HEK293 (cell line): ENCODE data around the gene HMG20A.

Source experiments
- BCL11B ChIP-seq: fragments of 450-650 bp; formaldehyde crosslinking; IDR thresholded peaks from 2 replicates; pipeline ENCODE4 v1.5.1; 2016; ENCODE audit warnings: low read depth, missing biosample characterization, missing genetic modification characterization
- BCL6B ChIP-seq: fragments of 450-650 bp; formaldehyde crosslinking; IDR thresholded peaks from 2 replicates; pipeline ENCODE4 v1.5.1; 2017; ENCODE audit warnings: missing biosample characterization, missing genetic modification characterization
- GLIS1 ChIP-seq: fragments of 450-650 bp; formaldehyde crosslinking; IDR thresholded peaks from 2 replicates; pipeline ENCODE4 v1.5.1; 2016; ENCODE audit warnings: missing biosample characterization, missing genetic modification characterization
- KLF10 ChIP-seq: fragments of 450-650 bp; IDR thresholded peaks from 2 replicates; pipeline ENCODE4 v1.5.1; 2018; ENCODE audit warnings: missing biosample characterization, mild to moderate bottlenecking, missing genetic modification characterization
- PATZ1 ChIP-seq: fragments of 450-650 bp; formaldehyde crosslinking; IDR thresholded peaks from 2 replicates; pipeline ENCODE4 v1.5.1; 2016; ENCODE audit warnings: missing biosample characterization, missing genetic modification characterization
- PRDM1 ChIP-seq: fragments of 450-650 bp; formaldehyde crosslinking; IDR thresholded peaks from 2 replicates; pipeline ENCODE4; 2016; ENCODE audit warnings: missing biosample characterization, missing genetic modification characterization
- REPIN1 ChIP-seq: fragments of 450-650 bp; formaldehyde crosslinking; IDR thresholded peaks from 2 replicates; pipeline ENCODE4 v1.5.1; 2017; ENCODE audit warnings: missing biosample characterization, missing genetic modification characterization, low read depth
- SCRT2 ChIP-seq: fragments of 450-650 bp; formaldehyde crosslinking; IDR thresholded peaks from 2 replicates; pipeline ENCODE4 v1.5.1; 2016; ENCODE audit warnings: missing biosample characterization, missing genetic modification characterization
- SP7 ChIP-seq: fragments of 450-650 bp; formaldehyde crosslinking; IDR thresholded peaks from 2 replicates; pipeline ENCODE4 v1.5.1; 2016; ENCODE audit warnings: missing biosample characterization, missing genetic modification characterization
- YY2 ChIP-seq: fragments of 450-650 bp; formaldehyde crosslinking; IDR thresholded peaks from 2 replicates; pipeline ENCODE4 v1.5.1; 2016; ENCODE audit warnings: missing biosample characterization, missing genetic modification characterization
- ZBTB10 ChIP-seq: fragments of 450-650 bp; formaldehyde crosslinking; IDR thresholded peaks from 2 replicates; pipeline ENCODE4 v1.5.1; 2016; ENCODE audit warnings: missing biosample characterization, missing genetic modification characterization
- ZBTB17 ChIP-seq: fragments of 450-650 bp; formaldehyde crosslinking; IDR thresholded peaks from 2 replicates; pipeline ENCODE4 v1.5.1; 2016; ENCODE audit warnings: missing biosample characterization, missing genetic modification characterization
- ZBTB48 ChIP-seq: fragments of 450-650 bp; formaldehyde crosslinking; IDR thresholded peaks from 2 replicates; pipeline ENCODE4 v1.5.1; 2016; ENCODE audit warnings: missing biosample characterization, missing genetic modification characterization
- ZFP69B ChIP-seq: fragments of 450-650 bp; formaldehyde crosslinking; IDR thresholded peaks from 2 replicates; pipeline ENCODE4 v1.5.1; 2016; ENCODE audit warnings: missing biosample characterization, missing genetic modification characterization
- ZNF146 ChIP-seq: fragments of 450-650 bp; formaldehyde crosslinking; IDR thresholded peaks from 2 replicates; pipeline ENCODE4 v1.5.1; 2016; ENCODE audit warnings: missing biosample characterization, missing genetic modification characterization
- ZNF169 ChIP-seq: fragments of 450-650 bp; formaldehyde crosslinking; IDR thresholded peaks from 2 replicates; pipeline ENCODE4 v1.5.1; 2016; ENCODE audit warnings: missing biosample characterization, missing genetic modification characterization
- ZNF18 ChIP-seq: fragments of 450-650 bp; formaldehyde crosslinking; IDR thresholded peaks from 2 replicates; pipeline ENCODE4 v1.5.1; 2016; ENCODE audit warnings: missing biosample characterization, missing genetic modification characterization
- ZNF221 ChIP-seq: fragments of 450-650 bp; formaldehyde crosslinking; IDR thresholded peaks from 2 replicates; pipeline ENCODE4 v1.5.1; 2017; ENCODE audit warnings: missing biosample characterization, missing genetic modification characterization, borderline replicate concordance
- ZNF302 ChIP-seq: fragments of 450-650 bp; formaldehyde crosslinking; IDR thresholded peaks from 2 replicates; pipeline ENCODE4 v1.5.1; 2016; ENCODE audit warnings: missing biosample characterization, missing genetic modification characterization, low read depth
- ZNF561 ChIP-seq: fragments of 450-650 bp; IDR thresholded peaks from 2 replicates; pipeline ENCODE4 v1.5.1; 2018; ENCODE audit warnings: missing biosample characterization, missing genetic modification characterization, borderline replicate concordance
- ZNF580 ChIP-seq: fragments of 450-650 bp; formaldehyde crosslinking; IDR thresholded peaks from 2 replicates; pipeline ENCODE4 v1.5.1; 2016; ENCODE audit warnings: missing biosample characterization, missing genetic modification characterization
- ZNF623 ChIP-seq: fragments of 450-650 bp; formaldehyde crosslinking; IDR thresholded peaks from 2 replicates; pipeline ENCODE4 v1.5.1; 2016; ENCODE audit warnings: missing biosample characterization, missing genetic modification characterization
- ZNF626 ChIP-seq: fragments of 450-650 bp; sonication (Bioruptor Pico); formaldehyde crosslinking; IDR thresholded peaks from 2 replicates; pipeline ENCODE4 v1.5.1; 2018; ENCODE audit warnings: missing biosample characterization, missing genetic modification characterization, inconsistent platforms
- ZNF843 ChIP-seq: fragments of 450-650 bp; formaldehyde crosslinking; IDR thresholded peaks from 2 replicates; pipeline ENCODE4 v1.5.1; 2016; ENCODE audit warnings: missing biosample characterization, missing genetic modification characterization
- TF ChIP-seq, protein P1 (sequence below): fragments of 450-650 bp; formaldehyde crosslinking; conservative IDR thresholded peaks from 2 replicates; pipeline ENCODE4 v1.5.1; 2016; ENCODE audit warnings: low read depth, missing biosample characterization, missing genetic modification characterization
- TF ChIP-seq, protein P2 (sequence below): fragments of 450-650 bp; formaldehyde crosslinking; IDR thresholded peaks from 2 replicates; pipeline ENCODE4 v1.5.1; 2017; ENCODE audit warnings: missing biosample characterization, mild to moderate bottlenecking, missing genetic modification characterization, moderate library complexity

The HMG20A gene

GRCh38 chr15:77420610-77421369, at the start of gene HMG20A (continued):
- TF ChIP-seq ZNF169 (tag by site-specific recombination) (no peak), SCRT2 (tag by site-specific recombination) (0 out of 2 replicates have a peak, but pooled peaks have one; percentile 29), GLIS1 (tag by site-specific recombination) (peak; percentile 53), PATZ1 (tag by site-specific recombination) (peak; percentile 99), ZNF18 (tag by site-specific recombination) (peak; percentile 49; the same call in 1 of the 2 replicates), KLF10 (tag by site-specific recombination) (peak; percentile 50; the same call in 1 of the 2 replicates), YY2 (tag by site-specific recombination) (peak; percentile 70), ZNF626 (tag by site-specific recombination) (0 out of 2 replicates have a peak, but pooled peaks have one; percentile 81), ZBTB17 (peak; percentile 98), ZBTB48 (peak; percentile 86), ZNF623 (tag by site-specific recombination) (no peak), BCL6B (tag by site-specific recombination) (no peak), ZBTB10 (peak; percentile 97), ZNF561 (tag by site-specific recombination) (peak; percentile 88), ZNF843 (tag by site-specific recombination) (peak; percentile 66), PRDM1 (tag by site-specific recombination) (peak; percentile 92), ZNF302 (tag by site-specific recombination) (peak; percentile 53; the same call in 1 of the 2 replicates), ZNF221 (tag by site-specific recombination) (no peak), REPIN1 (tag by site-specific recombination) (0 out of 2 replicates have a peak, but pooled peaks have one; percentile 39), BCL11B (tag by site-specific recombination) (no peak; the same call in 1 of the 2 replicates), ZNF146 (tag by site-specific recombination) (peak; percentile 83), ZFP69B (tag by site-specific recombination) (peak; percentile 89), SP7 (tag by site-specific recombination) (peak; percentile 95), ZNF580 (peak; percentile 96)
- TF ChIP-seq, protein P1, sequence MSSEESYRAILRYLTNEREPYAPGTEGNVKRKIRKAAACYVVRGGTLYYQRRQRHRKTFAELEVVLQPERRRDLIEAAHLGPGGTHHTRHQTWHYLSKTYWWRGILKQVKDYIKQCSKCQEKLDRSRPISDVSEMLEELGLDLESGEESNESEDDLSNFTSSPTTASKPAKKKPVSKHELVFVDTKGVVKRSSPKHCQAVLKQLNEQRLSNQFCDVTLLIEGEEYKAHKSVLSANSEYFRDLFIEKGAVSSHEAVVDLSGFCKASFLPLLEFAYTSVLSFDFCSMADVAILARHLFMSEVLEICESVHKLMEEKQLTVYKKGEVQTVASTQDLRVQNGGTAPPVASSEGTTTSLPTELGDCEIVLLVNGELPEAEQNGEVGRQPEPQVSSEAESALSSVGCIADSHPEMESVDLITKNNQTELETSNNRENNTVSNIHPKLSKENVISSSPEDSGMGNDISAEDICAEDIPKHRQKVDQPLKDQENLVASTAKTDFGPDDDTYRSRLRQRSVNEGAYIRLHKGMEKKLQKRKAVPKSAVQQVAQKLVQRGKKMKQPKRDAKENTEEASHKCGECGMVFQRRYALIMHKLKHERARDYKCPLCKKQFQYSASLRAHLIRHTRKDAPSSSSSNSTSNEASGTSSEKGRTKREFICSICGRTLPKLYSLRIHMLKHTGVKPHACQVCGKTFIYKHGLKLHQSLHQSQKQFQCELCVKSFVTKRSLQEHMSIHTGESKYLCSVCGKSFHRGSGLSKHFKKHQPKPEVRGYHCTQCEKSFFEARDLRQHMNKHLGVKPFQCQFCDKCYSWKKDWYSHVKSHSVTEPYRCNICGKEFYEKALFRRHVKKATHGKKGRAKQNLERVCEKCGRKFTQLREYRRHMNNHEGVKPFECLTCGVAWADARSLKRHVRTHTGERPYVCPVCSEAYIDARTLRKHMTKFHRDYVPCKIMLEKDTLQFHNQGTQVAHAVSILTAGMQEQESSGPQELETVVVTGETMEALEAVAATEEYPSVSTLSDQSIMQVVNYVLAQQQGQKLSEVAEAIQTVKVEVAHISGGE (tag by site-specific recombination) = peak; percentile 90
- TF ChIP-seq, protein P2, sequence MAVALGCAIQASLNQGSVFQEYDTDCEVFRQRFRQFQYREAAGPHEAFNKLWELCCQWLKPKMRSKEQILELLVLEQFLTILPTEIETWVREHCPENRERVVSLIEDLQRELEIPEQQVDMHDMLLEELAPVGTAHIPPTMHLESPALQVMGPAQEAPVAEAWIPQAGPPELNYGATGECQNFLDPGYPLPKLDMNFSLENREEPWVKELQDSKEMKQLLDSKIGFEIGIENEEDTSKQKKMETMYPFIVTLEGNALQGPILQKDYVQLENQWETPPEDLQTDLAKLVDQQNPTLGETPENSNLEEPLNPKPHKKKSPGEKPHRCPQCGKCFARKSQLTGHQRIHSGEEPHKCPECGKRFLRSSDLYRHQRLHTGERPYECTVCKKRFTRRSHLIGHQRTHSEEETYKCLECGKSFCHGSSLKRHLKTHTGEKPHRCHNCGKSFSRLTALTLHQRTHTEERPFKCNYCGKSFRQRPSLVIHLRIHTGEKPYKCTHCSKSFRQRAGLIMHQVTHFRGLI = peak; percentile 94
